Brain microvascular endothelial cell (primary cell): ENCODE measurements around the gene PAFAH1B2.
"Not testable (repeated sequence)": the region's sequence is repeated elsewhere in the genome, so short reads cannot be mapped to it uniquely, and the experiment has no call there.

ENCODE experiments used
- DNase-seq: peaks from one replicate; pipeline ENCODE4 v3.0.0-alpha.2; 2020
- H3K27ac ChIP-seq: fragments of 250-450 bp; sonication (Bioruptor Pico); 2 replicates; pipeline ENCODE4 v1.5.1; 2020; ENCODE audit warnings: mild to moderate bottlenecking, moderate library complexity
- H3K27me3 ChIP-seq: fragments of 250-450 bp; sonication (Bioruptor Pico); replicated peaks from 2 replicates; pipeline ENCODE4 v1.5.1; 2020; ENCODE audit warnings: mild to moderate bottlenecking
- H3K36me3 ChIP-seq: fragments of 250-450 bp; sonication (Bioruptor Pico); replicated peaks from 2 replicates; pipeline ENCODE4 v1.5.1; 2020; ENCODE audit warnings: mild to moderate bottlenecking
- H3K4me3 ChIP-seq: 2 replicates; pipeline ENCODE4 v1.5.1; 2011; ENCODE audit warnings: low read depth, mild to moderate bottlenecking, control low read depth, low read length, moderate library complexity
- CTCF ChIP-seq: IDR thresholded peaks from 2 replicates; pipeline ENCODE4 v1.5.1; 2011; ENCODE audit warnings: low read depth, mild to moderate bottlenecking, moderate library complexity, low read length, control low read depth, inconsistent platforms; ENCODE audit errors: missing control alignments
- in situ Hi-C: cut with HindIII; loops from 2 replicates; pipeline ENCODE4 v1.10.0; 2017; ENCODE audit warnings: low sequenced_read_pairs, low pct_ligation_motif_present

Gene PAFAH1B2

GRCh38 chr11:117180020-117180419 is 35.9 kb downstream of the PAFAH1B2 start:
- Histone ChIP-seq H3K36me3 (peaks cover 14% of the 10 kb centered on the region), H3K27me3 (no peaks in the 10 kb centered on the region), H3K4me3 (peak overlapping the region; percentile 79), H3K27ac (no peak overlapping the region)
- in situ Hi-C loops, result no loop called here
- no peak for DNase-seq
- no peak for TF ChIP-seq CTCF

GRCh38 chr11:117180661-117181585 is 36.8 kb downstream of the PAFAH1B2 start:
- peak; percentile 64 for DNase-seq
- H3K4me3 ChIP-seq, result no peak overlapping the region
- peak; percentile 92 for TF ChIP-seq CTCF
- no peaks in the 10 kb centered on the region for H3K27me3 ChIP-seq
- in situ Hi-C loops, result no loop called here
- H3K27ac ChIP-seq, result no peak overlapping the region
- H3K36me3 ChIP-seq, result peaks cover 18% of the 10 kb centered on the region

GRCh38 chr11:117181586-117182550 is 37.8 kb downstream of the PAFAH1B2 start:
- H3K36me3 ChIP-seq, result peaks cover 18% of the 10 kb centered on the region
- H3K27me3 ChIP-seq, result no peaks in the 10 kb centered on the region
- H3K4me3 ChIP-seq, result no peak overlapping the region
- TF ChIP-seq CTCF, result no peak
- no peak overlapping the region for H3K27ac ChIP-seq
- DNase-seq, result no peak
- in situ Hi-C loops, result no loop called here

GRCh38 chr11:117182551-117182935 is 38.5 kb downstream of the PAFAH1B2 start:
- Histone ChIP-seq H3K27me3 (no peaks in the 10 kb centered on the region), H3K4me3 (no peak overlapping the region), H3K27ac (no peak overlapping the region), H3K36me3 (peaks cover 22% of the 10 kb centered on the region)
- in situ Hi-C loops, result no loop called here
- TF ChIP-seq CTCF, result no peak
- DNase-seq, result no peak

GRCh38 chr11:117183178-117183577 is 39.1 kb downstream of the PAFAH1B2 start:
- H3K27me3 ChIP-seq, H3K4me3 ChIP-seq, DNase-seq, H3K27ac ChIP-seq, in situ Hi-C loops: not testable (repeated sequence)
- peaks cover 28% of the 10 kb centered on the region for H3K36me3 ChIP-seq

- no peak for DNase-seq
- Histone ChIP-seq H3K36me3 (peaks cover 33% of the 10 kb centered on the region), H3K27me3 (no peaks in the 10 kb centered on the region), H3K27ac (no peak overlapping the region), H3K4me3 (no peak overlapping the region)
- in situ Hi-C loops, result no loop called here
- no peak for TF ChIP-seq CTCF
Measured at GRCh38 chr11:117183724-117184349, 39.8 kb downstream of the PAFAH1B2 start.
